Measurements from ENCODE around the gene NKX2-3. TPM values are rescaled to one million over a fixed set of nuclear protein-coding genes. Genes with fewer than 3 reads are reported as not detected.

Gene NKX2-3
- polyA plus RNA-seq, 1 donor = 0.97 TPM

- no peak for DNase-seq
Observed at GRCh38 chr10:99583687-99584086, 50.9 kb downstream of the NKX2-3 start.

Other genes starting within 250 kb of the NKX2-3 start
- not detected for gene CNNM1, start 203.6 kb upstream of the NKX2-3 start, polyA plus RNA-seq (ENCODE audit: insufficient read length)
- 37.8 TPM for gene GOT1, start 102.3 kb upstream of the NKX2-3 start, polyA plus RNA-seq (ENCODE audit: insufficient read length)
- 37.9 TPM for gene SLC25A28, start 87.5 kb downstream of the NKX2-3 start, polyA plus RNA-seq (ENCODE audit: insufficient read length)
- 4.1 TPM for gene ENTPD7, start 126.6 kb downstream of the NKX2-3 start, polyA plus RNA-seq (ENCODE audit: insufficient read length)
- gene COX15, start 199.2 kb downstream of the NKX2-3 start, polyA plus RNA-seq (ENCODE audit: insufficient read length) = 33.2 TPM
- 18.0 TPM for gene CUTC, start 199.3 kb downstream of the NKX2-3 start, polyA plus RNA-seq (ENCODE audit: insufficient read length)
- gene ABCC2, start 249.7 kb downstream of the NKX2-3 start, polyA plus RNA-seq (ENCODE audit: insufficient read length) = 0.75 TPM

Data from hindlimb muscle (tissue), 1 donor.